HepG2 (cell line): Measurements from ENCODE around the gene CHST12. TPM values are rescaled to one million over a fixed set of nuclear protein-coding genes. Genes with fewer than 3 reads are reported as not detected.

Source experiments
- NCOR1 ChIP-seq: fragments of 200-600 bp; sonication (generic); IDR thresholded peaks from 2 replicates; pipeline ENCODE4 v1.7.0; 2017; ENCODE audit warnings: antibody characterized with exemption, low read length, borderline replicate concordance
- PHF21A ChIP-seq: sonication (generic); formaldehyde crosslinking; IDR thresholded peaks from 2 replicates; pipeline ENCODE4 v1.5.0; 2020; ENCODE audit warnings: mild to moderate bottlenecking, missing genetic modification reagents
- RAD51 ChIP-seq: fragments of 450-650 bp; IDR thresholded peaks from 2 replicates; pipeline ENCODE4 v1.6.1; 2016; ENCODE audit warnings: borderline replicate concordance
- SAP130 ChIP-seq: IDR thresholded peaks from 2 replicates; pipeline ENCODE4 v1.6.1; 2016; ENCODE audit warnings: low read depth
- TEAD3 ChIP-seq: optimal IDR thresholded peaks from 2 replicates; pipeline ENCODE3; 2016; ENCODE audit warnings: borderline replicate concordance
- ZFP36L2 ChIP-seq: sonication (generic); formaldehyde crosslinking; IDR thresholded peaks from 2 replicates; pipeline ENCODE4 v1.4.0; 2020; ENCODE audit warnings: missing genetic modification reagents
- ZFP82 ChIP-seq: sonication (generic); formaldehyde crosslinking; IDR thresholded peaks from 2 replicates; pipeline ENCODE4 v1.5.1; 2020; ENCODE audit warnings: mild to moderate bottlenecking, missing genetic modification reagents, borderline replicate concordance
- ZNF367 ChIP-seq: sonication (generic); formaldehyde crosslinking; IDR thresholded peaks from 2 replicates; pipeline ENCODE4 v1.4.0; 2020; ENCODE audit warnings: missing genetic modification reagents, borderline replicate concordance
- ZNF441 ChIP-seq: sonication (generic); formaldehyde crosslinking; IDR thresholded peaks from 2 replicates; pipeline ENCODE4 v1.7.0; 2021; ENCODE audit warnings: missing genetic modification reagents, borderline replicate concordance
- ZNF780A ChIP-seq: sonication (generic); formaldehyde crosslinking; IDR thresholded peaks from 2 replicates; pipeline ENCODE4 v1.8.0; 2022; ENCODE audit warnings: mild to moderate bottlenecking, missing genetic modification reagents, moderate library complexity
- polyA plus RNA-seq, 8 experiments: library from polyadenylated mRNA; depleted of rRNA in 3 of 8; stranded (reverse) in 7 of 8; unstranded in 1 of 8; fragments of >200 nt; fragmentation: Illumina TruSeq in 4 of 8; extraction: Trizol in 4 of 8; gene quantifications; 2 replicates each; pipeline versions ENCODE4 v1.2.1 to v1.2.3, GENCODE V29; 2011 to 2016; ENCODE audit warnings: low read depth in 4 of 8, missing spikeins in 1 of 8, mixed read lengths in 1 of 8; ENCODE audit not compliant: insufficient read depth in 1 of 8
- total RNA-seq, 5 experiments: library from RNA; depleted of rRNA; stranded (reverse); fragments of >200 nt; fragmentation: Illumina TruSeq; extraction: Trizol; gene quantifications; 2 replicates each; pipeline ENCODE4 v1.2.3, GENCODE V29; 2016; ENCODE audit warnings: low read depth in 1 of 5
- TF ChIP-seq, protein P1 (sequence below), 2 experiments: sonication (generic) in 1 of 2; formaldehyde crosslinking in 1 of 2; IDR thresholded peaks; 2 replicates each; pipeline versions ENCODE4 v1.6.1 to v1.9.0; 2014 to 2022; ENCODE audit warnings: antibody characterized with exemption in 1 of 2, borderline replicate concordance in 1 of 2, inconsistent platforms in 1 of 2, low read depth in 1 of 2, missing genetic modification reagents in 1 of 2
- TF ChIP-seq, protein P2 (sequence below), 2 experiments: IDR thresholded peaks; 2 replicates each; pipeline ENCODE4 v1.6.1; 2011 to 2012; ENCODE audit warnings: low read length in 2 of 2, borderline replicate concordance in 1 of 2, low read depth in 1 of 2, mild to moderate bottlenecking in 1 of 2, moderate library complexity in 1 of 2
- TF ChIP-seq, protein P3 (sequence below): sonication (generic); formaldehyde crosslinking; IDR thresholded peaks from 2 replicates; pipeline ENCODE4 v1.8.0; 2022; ENCODE audit warnings: low read depth, missing genetic modification reagents
- TF ChIP-seq, protein P4 (sequence below): IDR thresholded peaks from 2 replicates; pipeline ENCODE4 v1.6.1; 2016; ENCODE audit warnings: low read depth

The CHST12 gene
- total and polyA plus RNA-seq, 2 of the 13 experiments (the other 11 are each of a cell fraction or from before 2014, with no cell fraction given) = 6.4 to 15.8 TPM

DNA sequence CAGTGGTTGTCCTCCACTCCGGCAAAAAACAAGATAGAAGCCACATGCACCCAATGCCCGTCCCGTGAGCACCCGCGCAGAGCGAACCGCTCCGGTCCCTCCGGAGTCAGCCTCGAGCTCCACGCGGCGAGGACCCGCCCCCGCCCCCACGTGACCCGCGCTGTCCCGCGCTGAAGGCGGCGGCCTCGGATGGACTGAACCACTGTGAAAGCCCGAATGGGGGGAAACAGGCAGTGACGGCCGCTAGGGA lies 49.5 kb upstream of the CHST12 start (continued):
- no peak for TF ChIP-seq ZNF780A
- TF ChIP-seq PHF21A = no peak; the same call in 1 of the 2 replicates
- TF ChIP-seq ZNF441 (CRISPR knock-in tag) = peak; percentile 54; the same call in 1 of the 2 replicates
- TF ChIP-seq ZFP36L2 = peak; percentile 88; the same call in 1 of the 2 replicates
- TF ChIP-seq SAP130 (CRISPR knock-in tag) = peak; percentile 94
- TF ChIP-seq, protein P1, sequence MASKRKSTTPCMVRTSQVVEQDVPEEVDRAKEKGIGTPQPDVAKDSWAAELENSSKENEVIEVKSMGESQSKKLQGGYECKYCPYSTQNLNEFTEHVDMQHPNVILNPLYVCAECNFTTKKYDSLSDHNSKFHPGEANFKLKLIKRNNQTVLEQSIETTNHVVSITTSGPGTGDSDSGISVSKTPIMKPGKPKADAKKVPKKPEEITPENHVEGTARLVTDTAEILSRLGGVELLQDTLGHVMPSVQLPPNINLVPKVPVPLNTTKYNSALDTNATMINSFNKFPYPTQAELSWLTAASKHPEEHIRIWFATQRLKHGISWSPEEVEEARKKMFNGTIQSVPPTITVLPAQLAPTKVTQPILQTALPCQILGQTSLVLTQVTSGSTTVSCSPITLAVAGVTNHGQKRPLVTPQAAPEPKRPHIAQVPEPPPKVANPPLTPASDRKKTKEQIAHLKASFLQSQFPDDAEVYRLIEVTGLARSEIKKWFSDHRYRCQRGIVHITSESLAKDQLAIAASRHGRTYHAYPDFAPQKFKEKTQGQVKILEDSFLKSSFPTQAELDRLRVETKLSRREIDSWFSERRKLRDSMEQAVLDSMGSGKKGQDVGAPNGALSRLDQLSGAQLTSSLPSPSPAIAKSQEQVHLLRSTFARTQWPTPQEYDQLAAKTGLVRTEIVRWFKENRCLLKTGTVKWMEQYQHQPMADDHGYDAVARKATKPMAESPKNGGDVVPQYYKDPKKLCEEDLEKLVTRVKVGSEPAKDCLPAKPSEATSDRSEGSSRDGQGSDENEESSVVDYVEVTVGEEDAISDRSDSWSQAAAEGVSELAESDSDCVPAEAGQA (IDR thresholded peaks at IDR 0.05; ENCODE audit: low read depth) = no peak
- TF ChIP-seq, protein P1 (CRISPR knock-in tag; IDR thresholded peaks at IDR 0.05; ENCODE audit: borderline replicate concordance) = peak; percentile 95
- peak; percentile 88 for TF ChIP-seq RAD51
- no peak for TF ChIP-seq NCOR1
- TF ChIP-seq, protein P2, sequence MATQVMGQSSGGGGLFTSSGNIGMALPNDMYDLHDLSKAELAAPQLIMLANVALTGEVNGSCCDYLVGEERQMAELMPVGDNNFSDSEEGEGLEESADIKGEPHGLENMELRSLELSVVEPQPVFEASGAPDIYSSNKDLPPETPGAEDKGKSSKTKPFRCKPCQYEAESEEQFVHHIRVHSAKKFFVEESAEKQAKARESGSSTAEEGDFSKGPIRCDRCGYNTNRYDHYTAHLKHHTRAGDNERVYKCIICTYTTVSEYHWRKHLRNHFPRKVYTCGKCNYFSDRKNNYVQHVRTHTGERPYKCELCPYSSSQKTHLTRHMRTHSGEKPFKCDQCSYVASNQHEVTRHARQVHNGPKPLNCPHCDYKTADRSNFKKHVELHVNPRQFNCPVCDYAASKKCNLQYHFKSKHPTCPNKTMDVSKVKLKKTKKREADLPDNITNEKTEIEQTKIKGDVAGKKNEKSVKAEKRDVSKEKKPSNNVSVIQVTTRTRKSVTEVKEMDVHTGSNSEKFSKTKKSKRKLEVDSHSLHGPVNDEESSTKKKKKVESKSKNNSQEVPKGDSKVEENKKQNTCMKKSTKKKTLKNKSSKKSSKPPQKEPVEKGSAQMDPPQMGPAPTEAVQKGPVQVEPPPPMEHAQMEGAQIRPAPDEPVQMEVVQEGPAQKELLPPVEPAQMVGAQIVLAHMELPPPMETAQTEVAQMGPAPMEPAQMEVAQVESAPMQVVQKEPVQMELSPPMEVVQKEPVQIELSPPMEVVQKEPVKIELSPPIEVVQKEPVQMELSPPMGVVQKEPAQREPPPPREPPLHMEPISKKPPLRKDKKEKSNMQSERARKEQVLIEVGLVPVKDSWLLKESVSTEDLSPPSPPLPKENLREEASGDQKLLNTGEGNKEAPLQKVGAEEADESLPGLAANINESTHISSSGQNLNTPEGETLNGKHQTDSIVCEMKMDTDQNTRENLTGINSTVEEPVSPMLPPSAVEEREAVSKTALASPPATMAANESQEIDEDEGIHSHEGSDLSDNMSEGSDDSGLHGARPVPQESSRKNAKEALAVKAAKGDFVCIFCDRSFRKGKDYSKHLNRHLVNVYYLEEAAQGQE (IDR thresholded peaks at IDR 0.05; ENCODE audit: borderline replicate concordance in 1 of 2, low read depth in 1 of 2, low read length in 2 of 2) = peak in 1 of 2 experiments; percentile 59; a peak in 1 of 4 replicates
- TF ChIP-seq, protein P3, sequence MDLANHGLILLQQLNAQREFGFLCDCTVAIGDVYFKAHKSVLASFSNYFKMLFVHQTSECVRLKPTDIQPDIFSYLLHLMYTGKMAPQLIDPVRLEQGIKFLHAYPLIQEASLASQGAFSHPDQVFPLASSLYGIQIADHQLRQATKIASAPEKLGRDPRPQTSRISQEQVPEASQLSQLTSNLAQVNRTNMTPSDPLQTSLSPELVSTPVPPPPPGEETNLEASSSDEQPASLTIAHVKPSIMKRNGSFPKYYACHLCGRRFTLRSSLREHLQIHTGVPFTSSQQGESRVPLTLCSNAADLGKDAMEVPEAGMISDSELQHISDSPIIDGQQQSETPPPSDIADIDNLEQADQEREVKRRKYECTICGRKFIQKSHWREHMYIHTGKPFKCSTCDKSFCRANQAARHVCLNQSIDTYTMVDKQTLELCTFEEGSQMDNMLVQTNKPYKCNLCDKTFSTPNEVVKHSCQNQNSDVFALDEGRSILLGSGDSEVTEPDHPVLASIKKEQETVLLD (CRISPR knock-in tag) = peak; percentile 62
- peak; percentile 53 for TF ChIP-seq TEAD3 (CRISPR knock-in tag)
- TF ChIP-seq ZFP82 = peak; percentile 68; the same call in 1 of the 2 replicates
- TF ChIP-seq ZNF367 (CRISPR knock-in tag) = peak; percentile 84; the same call in 1 of the 2 replicates
- TF ChIP-seq, protein P4, sequence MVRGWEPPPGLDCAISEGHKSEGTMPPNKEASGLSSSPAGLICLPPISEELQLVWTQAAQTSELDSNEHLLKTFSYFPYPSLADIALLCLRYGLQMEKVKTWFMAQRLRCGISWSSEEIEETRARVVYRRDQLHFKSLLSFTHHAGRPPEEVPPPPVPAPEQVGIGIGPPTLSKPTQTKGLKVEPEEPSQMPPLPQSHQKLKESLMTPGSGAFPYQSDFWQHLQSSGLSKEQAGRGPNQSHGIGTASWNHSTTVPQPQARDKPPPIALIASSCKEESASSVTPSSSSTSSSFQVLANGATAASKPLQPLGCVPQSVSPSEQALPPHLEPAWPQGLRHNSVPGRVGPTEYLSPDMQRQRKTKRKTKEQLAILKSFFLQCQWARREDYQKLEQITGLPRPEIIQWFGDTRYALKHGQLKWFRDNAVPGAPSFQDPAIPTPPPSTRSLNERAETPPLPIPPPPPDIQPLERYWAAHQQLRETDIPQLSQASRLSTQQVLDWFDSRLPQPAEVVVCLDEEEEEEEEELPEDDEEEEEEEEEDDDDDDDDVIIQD = no peak
